22Rv1 (cell line): ENCODE results near the gene CFAP74.

Experiments
- CTCF ChIP-seq: fragments of 450-650 bp; IDR thresholded peaks from 2 replicates; pipeline ENCODE4 v1.5.1; 2017; ENCODE audit warnings: mild to moderate bottlenecking
- ZFX ChIP-seq: fragments of 450-650 bp; IDR thresholded peaks from 2 replicates; pipeline ENCODE4 v1.6.1; 2017; ENCODE audit warnings: antibody characterized with exemption, borderline replicate concordance

- TF ChIP-seq CTCF (no peak), ZFX (no peak)
These were observed 17.0 kb downstream of the CFAP74 start for GRCh38 chr1:1986451-1987141.
